HepG2 (cell line): ENCODE results near the gene NES. TPM values are rescaled to one million over a fixed set of nuclear protein-coding genes. Genes with fewer than 3 reads are reported as not detected.

Experiments
- AHDC1 ChIP-seq: sonication (generic); formaldehyde crosslinking; IDR thresholded peaks from 2 replicates; pipeline ENCODE4 v1.5.1; 2020; ENCODE audit warnings: mild to moderate bottlenecking, missing genetic modification reagents, borderline replicate concordance
- ATF5 ChIP-seq: sonication (generic); formaldehyde crosslinking; IDR thresholded peaks from 2 replicates; pipeline ENCODE4 v1.4.0; 2020; ENCODE audit warnings: mild to moderate bottlenecking, low read depth, missing genetic modification reagents
- FOXA3 ChIP-seq: IDR thresholded peaks from 2 replicates; pipeline ENCODE4 v1.6.1; 2016; ENCODE audit warnings: missing genetic modification reagents, missing compliant biosample characterization
- GFI1 ChIP-seq: sonication (generic); formaldehyde crosslinking; IDR thresholded peaks from 2 replicates; pipeline ENCODE4 v1.5.0; 2020; ENCODE audit warnings: missing genetic modification reagents, mild to moderate bottlenecking, borderline replicate concordance
- GMEB2 ChIP-seq: IDR thresholded peaks from 2 replicates; pipeline ENCODE4 v1.6.1; 2016; ENCODE audit warnings: missing biosample characterization, missing genetic modification reagents, low read depth
- HINFP ChIP-seq: sonication (generic); formaldehyde crosslinking; IDR thresholded peaks from 2 replicates; pipeline ENCODE4 v1.4.0; 2020; ENCODE audit warnings: low read depth, mild to moderate bottlenecking, missing genetic modification reagents
- HOXA3 ChIP-seq: sonication (generic); formaldehyde crosslinking; IDR thresholded peaks from 2 replicates; pipeline ENCODE4 v1.5.0; 2020; ENCODE audit warnings: missing genetic modification reagents
- POLR2AphosphoS2 ChIP-seq: IDR thresholded peaks from 2 replicates; pipeline ENCODE4 v1.6.1; 2011; ENCODE audit warnings: low read depth, low read length, improper control_type of control experiment
- SP4 ChIP-seq: sonication (generic); formaldehyde crosslinking; IDR thresholded peaks from 2 replicates; pipeline ENCODE4 v1.8.1; 2023; ENCODE audit warnings: mild to moderate bottlenecking, missing genetic modification reagents
- TBL1XR1 ChIP-seq: fragments of 150-350 bp; IDR thresholded peaks from 2 replicates; pipeline ENCODE4 v1.6.1; 2014; ENCODE audit warnings: borderline replicate concordance, low read length; ENCODE audit not compliant: partially characterized antibody
- ZFP91 ChIP-seq: sonication (generic); formaldehyde crosslinking; IDR thresholded peaks from 2 replicates; pipeline ENCODE4 v1.9.0; 2022; ENCODE audit warnings: missing genetic modification reagents, mild to moderate bottlenecking, borderline replicate concordance
- ZNF335 ChIP-seq: sonication (generic); formaldehyde crosslinking; IDR thresholded peaks from 2 replicates; pipeline ENCODE4 v1.4.0; 2020; ENCODE audit warnings: missing genetic modification reagents
- ZNF460 ChIP-seq: sonication (generic); formaldehyde crosslinking; IDR thresholded peaks from 2 replicates; pipeline ENCODE4 v1.5.1; 2020; ENCODE audit warnings: missing genetic modification reagents, mild to moderate bottlenecking, borderline replicate concordance
- ZNF496 ChIP-seq: sonication (generic); formaldehyde crosslinking; IDR thresholded peaks from 2 replicates; pipeline ENCODE4 v1.8.1; 2023; ENCODE audit warnings: mild to moderate bottlenecking, moderate library complexity, missing genetic modification reagents; ENCODE audit not compliant: insufficient replicate concordance
- ZNF674 ChIP-seq: sonication (generic); formaldehyde crosslinking; IDR thresholded peaks from 2 replicates; pipeline ENCODE4 v1.5.0; 2020; ENCODE audit warnings: low read depth, mild to moderate bottlenecking, missing genetic modification reagents
- polyA plus RNA-seq, 8 experiments: library from polyadenylated mRNA; depleted of rRNA in 3 of 8; stranded (reverse) in 7 of 8; unstranded in 1 of 8; fragments of >200 nt; fragmentation: Illumina TruSeq in 4 of 8; extraction: Trizol in 4 of 8; gene quantifications; 2 replicates each; pipeline versions ENCODE4 v1.2.1 to v1.2.3, GENCODE V29; 2011 to 2016; ENCODE audit warnings: low read depth in 4 of 8, missing spikeins in 1 of 8, mixed read lengths in 1 of 8; ENCODE audit not compliant: insufficient read depth in 1 of 8
- total RNA-seq, 5 experiments: library from RNA; depleted of rRNA; stranded (reverse); fragments of >200 nt; fragmentation: Illumina TruSeq; extraction: Trizol; gene quantifications; 2 replicates each; pipeline ENCODE4 v1.2.3, GENCODE V29; 2016; ENCODE audit warnings: low read depth in 1 of 5

NES gene
- total and polyA plus RNA-seq, 2 of the 13 experiments (the other 11 are each of a cell fraction or from before 2014, with no cell fraction given): 1.7 to 16.6 TPM

GRCh38 chr1:156705918-156706656 lies 28.9 kb upstream of the NES start (continued):
- TF ChIP-seq ATF5 (no peak), POLR2AphosphoS2 (no peak), GMEB2 (CRISPR knock-in tag) (no peak), SP4 (CRISPR knock-in tag) (no peak; the same call in 1 of the 2 replicates), ZNF674 (CRISPR knock-in tag) (no peak), AHDC1 (CRISPR knock-in tag) (no peak), ZNF460 (no peak), TBL1XR1 (no peak), HINFP (no peak), HOXA3 (CRISPR knock-in tag) (no peak), ZNF496 (no peak), ZFP91 (CRISPR knock-in tag) (no peak), FOXA3 (CRISPR knock-in tag) (no peak), GFI1 (CRISPR knock-in tag) (0 out of 2 replicates have a peak, but pooled peaks have one; percentile 34), ZNF335 (CRISPR knock-in tag) (no peak)
